CD14-positive monocyte (primary cell): ENCODE measurements around the gene FOXO3. TPM values are rescaled to one million over a fixed set of nuclear protein-coding genes. Genes with fewer than 3 reads are reported as not detected.

Experiments used
- DNase-seq, 3 donors: peaks; one replicate each; pipeline ENCODE4 v3.0.0-alpha.2; 2011 to 2022
- H2AFZ ChIP-seq: 2 replicates; pipeline ENCODE4 v1.6.0; 2012; ENCODE audit warnings: mild to moderate bottlenecking, low read depth, low read length, inconsistent platforms; ENCODE audit not compliant: insufficient read depth, poor library complexity, severe bottlenecking
- H3K27ac ChIP-seq, 2 donors: 1 replicate in 1 of 2; 2 replicates in 1 of 2; pipeline ENCODE4 v1.5.1; 2012 to 2013; ENCODE audit warnings: low read length in 2 of 2, control low read depth in 1 of 2, inconsistent platforms in 1 of 2, low read depth in 1 of 2, mild to moderate bottlenecking in 1 of 2
- H3K27me3 ChIP-seq, 2 donors: one replicate each; pipeline versions ENCODE4 v1.6.0 to v1.6.1; 2011 to 2013; ENCODE audit warnings: low read length in 2 of 2; ENCODE audit not compliant: control insufficient read depth in 2 of 2, insufficient read depth in 2 of 2
- H3K36me3 ChIP-seq, 2 donors: replicated peaks in 1 of 2; 1 replicate in 1 of 2; 2 replicates in 1 of 2; pipeline versions ENCODE4 v1.5.1 to v1.6.1; 2012 to 2013; ENCODE audit warnings: low read length in 2 of 2, control low read depth in 1 of 2, inconsistent platforms in 1 of 2, mild to moderate bottlenecking in 1 of 2; ENCODE audit not compliant: insufficient read depth in 2 of 2, control insufficient read depth in 1 of 2
- H3K4me1 ChIP-seq, 2 donors: 1 replicate in 1 of 2; 2 replicates in 1 of 2; pipeline versions ENCODE4 v1.5.1 to v1.6.1; 2012 to 2013; ENCODE audit warnings: low read length in 2 of 2, control low read depth in 1 of 2, inconsistent platforms in 1 of 2, mild to moderate bottlenecking in 1 of 2, moderate library complexity in 1 of 2; ENCODE audit not compliant: insufficient read depth in 2 of 2, control insufficient read depth in 1 of 2
- H3K4me2 ChIP-seq: replicated peaks from 2 replicates; pipeline ENCODE3; 2012; ENCODE audit warnings: low read length, moderate library complexity, mild to moderate bottlenecking; ENCODE audit not compliant: poor library complexity, severe bottlenecking; ENCODE audit errors: extremely low read depth
- H3K4me3 ChIP-seq, 3 experiments: fragments of 200-600 bp in 1 of 3; sonication (generic) in 1 of 3; replicated peaks in 1 of 3; 1 replicate in 2 of 3; 2 replicates in 1 of 3; pipeline ENCODE4 v1.5.1; 2011 to 2013; ENCODE audit warnings: low read length in 3 of 3, mild to moderate bottlenecking in 3 of 3, control low read depth in 2 of 3, low read depth in 2 of 3, inconsistent platforms in 1 of 3, moderate library complexity in 1 of 3
- H3K79me2 ChIP-seq: 2 replicates; pipeline ENCODE4 v1.6.0; 2012; ENCODE audit warnings: mild to moderate bottlenecking, control low read depth, inconsistent platforms, low read length, moderate library complexity; ENCODE audit not compliant: insufficient read depth
- H3K9ac ChIP-seq: 2 replicates; pipeline ENCODE4 v1.6.0; 2017; ENCODE audit warnings: low read length, mild to moderate bottlenecking; ENCODE audit not compliant: insufficient read depth, poor library complexity, severe bottlenecking
- H3K9me3 ChIP-seq, 2 donors: replicated peaks in 1 of 2; 1 replicate in 1 of 2; 2 replicates in 1 of 2; pipeline versions ENCODE4 v1.5.1 to v1.6.1; 2012 to 2013; ENCODE audit warnings: low read length in 2 of 2, control low read depth in 1 of 2; ENCODE audit not compliant: control insufficient read depth in 1 of 2, insufficient read depth in 1 of 2
- H4K20me1 ChIP-seq: 2 replicates; pipeline ENCODE4 v1.6.0; 2012; ENCODE audit warnings: mild to moderate bottlenecking, low read length, control low read depth, moderate library complexity; ENCODE audit not compliant: insufficient read depth
- H3K27ac Mint-ChIP-seq, 7 donors: one replicate each; pipeline ENCODE4 v1.8.0; 2020; ENCODE audit warnings: mild to moderate bottlenecking in 7 of 7, mixed read lengths in 7 of 7, moderate library complexity in 6 of 7, inconsistent platforms in 2 of 7
- H3K27me3 Mint-ChIP-seq, 3 donors: one replicate each; pipeline ENCODE4 v1.8.0; 2021 to 2022; ENCODE audit warnings: low read depth in 3 of 3, mild to moderate bottlenecking in 3 of 3, mixed read lengths in 3 of 3, moderate library complexity in 3 of 3, inconsistent platforms in 1 of 3
- H3K36me3 Mint-ChIP-seq, 2 donors: one replicate each; pipeline ENCODE4 v1.8.0; 2020; ENCODE audit warnings: mixed read lengths in 2 of 2, inconsistent platforms in 1 of 2, mild to moderate bottlenecking in 1 of 2
- H3K4me1 Mint-ChIP-seq: one replicate; pipeline ENCODE4 v1.8.0; 2020; ENCODE audit warnings: mild to moderate bottlenecking, mixed read lengths
- H3K4me3 Mint-ChIP-seq, 2 donors: one replicate each; pipeline ENCODE4 v1.8.0; 2020; ENCODE audit warnings: mild to moderate bottlenecking in 2 of 2, mixed read lengths in 2 of 2, moderate library complexity in 1 of 2
- H3K9me3 Mint-ChIP-seq, 7 donors: one replicate each; pipeline ENCODE4 v1.8.0; 2020 to 2022; ENCODE audit warnings: mixed read lengths in 7 of 7, mild to moderate bottlenecking in 6 of 7, moderate library complexity in 6 of 7, inconsistent platforms in 2 of 7
- WGBS: methylation state at CpG from one replicate; pipeline ENCODE4 v1.1.5; 2013; ENCODE audit warnings: missing lambda C conversion rate; ENCODE audit not compliant: insufficient coverage; 5-methylcytosine and 5-hydroxymethylcytosine counted together
- intact Hi-C, 2 donors: fragments of 100-400 bp; cut with micrococcal nuclease; formaldehyde crosslinking; loops; one replicate each; pipeline versions ENCODE4 v1.15.0 to v1.15.1; 2023
- polyA plus RNA-seq, 3 donors: library from polyadenylated mRNA; depleted of rRNA in 1 of 3; unstranded in 2 of 3; stranded (reverse) in 1 of 3; fragments of 300-500 nt in 2 of 3; fragments of >200 nt in 1 of 3; fragmentation: Illumina TruSeq in 2 of 3; gene quantifications; 1 replicate in 2 of 3; 2 replicates in 1 of 3; pipeline ENCODE4 v1.2.3, GENCODE V29; 2012 to 2021
- TF ChIP-seq, protein P1 (sequence below): fragments of 200-600 bp; IDR thresholded peaks from one replicate; pipeline ENCODE4 v1.8.0; 2022; ENCODE audit warnings: antibody characterized with exemption, mild to moderate bottlenecking

The FOXO3 gene
- polyA plus RNA-seq, 3 donors = 15.4 to 23.2 (median 17.5) TPM

DNA sequence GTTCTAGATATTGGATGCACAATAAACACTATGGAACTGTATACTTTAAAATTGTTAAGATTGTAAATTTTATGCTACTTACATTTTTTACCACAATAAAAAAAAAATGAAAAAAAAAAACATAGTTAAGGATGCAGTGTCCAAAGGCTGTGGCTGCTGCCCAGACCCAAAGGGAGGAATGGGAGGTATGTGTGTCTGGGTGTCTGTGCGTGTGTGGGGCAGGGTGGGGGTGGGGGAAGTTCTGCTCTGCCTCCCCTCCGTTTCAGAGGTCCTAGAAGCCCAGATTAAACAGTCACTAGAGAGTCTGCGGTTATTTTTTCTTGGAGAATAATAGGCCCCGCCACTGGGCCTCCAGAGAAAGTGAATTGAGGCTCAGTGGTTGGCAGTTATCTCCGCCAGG, 151.1 kb downstream of the FOXO3 start:
- H3K9me3 Mint-ChIP-seq = no peaks in the 10 kb centered on the region
- no peak overlapping the region for H3K4me3 Mint-ChIP-seq
- H3K4me2 ChIP-seq = no peak overlapping the region
- no peaks in the 10 kb centered on the region for H3K36me3 ChIP-seq
- 71% methylated on average over 2 of the region's 5 CpGs for WGBS
- H3K27ac ChIP-seq = no peak overlapping the region
- peaks cover 11% of the 10 kb centered on the region for H3K4me1 Mint-ChIP-seq
- no peaks in the 10 kb centered on the region for H3K79me2 ChIP-seq
- no peak for DNase-seq
- H3K27me3 Mint-ChIP-seq = peaks cover 0 to 8% (median 3%) of the 10 kb centered on the region in 3 donors
- H3K27ac Mint-ChIP-seq = no peak overlapping the region
- H3K9ac ChIP-seq = no peak overlapping the region
- H3K4me3 ChIP-seq = no peak overlapping the region
- no peaks in the 10 kb centered on the region for H3K27me3 ChIP-seq
- no peaks in the 10 kb centered on the region for H3K36me3 Mint-ChIP-seq
- H2AFZ ChIP-seq = no peak overlapping the region
- H3K9me3 ChIP-seq = no peaks in the 10 kb centered on the region
- intact Hi-C loops = no loop called here
- no peaks in the 10 kb centered on the region for H3K4me1 ChIP-seq
- no peaks in the 10 kb centered on the region for H4K20me1 ChIP-seq
- TF ChIP-seq, protein P1, sequence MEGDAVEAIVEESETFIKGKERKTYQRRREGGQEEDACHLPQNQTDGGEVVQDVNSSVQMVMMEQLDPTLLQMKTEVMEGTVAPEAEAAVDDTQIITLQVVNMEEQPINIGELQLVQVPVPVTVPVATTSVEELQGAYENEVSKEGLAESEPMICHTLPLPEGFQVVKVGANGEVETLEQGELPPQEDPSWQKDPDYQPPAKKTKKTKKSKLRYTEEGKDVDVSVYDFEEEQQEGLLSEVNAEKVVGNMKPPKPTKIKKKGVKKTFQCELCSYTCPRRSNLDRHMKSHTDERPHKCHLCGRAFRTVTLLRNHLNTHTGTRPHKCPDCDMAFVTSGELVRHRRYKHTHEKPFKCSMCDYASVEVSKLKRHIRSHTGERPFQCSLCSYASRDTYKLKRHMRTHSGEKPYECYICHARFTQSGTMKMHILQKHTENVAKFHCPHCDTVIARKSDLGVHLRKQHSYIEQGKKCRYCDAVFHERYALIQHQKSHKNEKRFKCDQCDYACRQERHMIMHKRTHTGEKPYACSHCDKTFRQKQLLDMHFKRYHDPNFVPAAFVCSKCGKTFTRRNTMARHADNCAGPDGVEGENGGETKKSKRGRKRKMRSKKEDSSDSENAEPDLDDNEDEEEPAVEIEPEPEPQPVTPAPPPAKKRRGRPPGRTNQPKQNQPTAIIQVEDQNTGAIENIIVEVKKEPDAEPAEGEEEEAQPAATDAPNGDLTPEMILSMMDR = no peak

- Histone ChIP-seq H2AFZ (no peak overlapping the region), H3K4me1 (no peaks in the 10 kb centered on the region), H3K36me3 (no peaks in the 10 kb centered on the region), H3K27ac (no peak overlapping the region), H3K4me3 (no peak overlapping the region), H3K4me2 (no peak overlapping the region), H3K9me3 (no peaks in the 10 kb centered on the region), H3K79me2 (no peaks in the 10 kb centered on the region), H3K27me3 (no peaks in the 10 kb centered on the region), H4K20me1 (no peaks in the 10 kb centered on the region), H3K9ac (no peak overlapping the region)
- Mint-ChIP-seq H3K4me3 (no peak overlapping the region), H3K36me3 (no peaks in the 10 kb centered on the region), H3K27ac (peak overlapping the region in 1 of 7 donors; percentile 14), H3K4me1 (peaks cover 11% of the 10 kb centered on the region), H3K9me3 (no peaks in the 10 kb centered on the region), H3K27me3 (peaks cover 0 to 10% (median 3%) of the 10 kb centered on the region in 3 donors)
- intact Hi-C loops = no loop called here
- TF ChIP-seq, protein P1 = no peak
- WGBS = no CpG with 5 or more reads among the region's 2 CpGs
- DNase-seq = no peak
Measured at GRCh38 chr6:108712946-108713345, 152.2 kb downstream of the FOXO3 start.
